SK-N-SH (cell line): ENCODE results near the gene LARGE2. TPM values are rescaled to one million over a fixed set of nuclear protein-coding genes. Genes with fewer than 3 reads are reported as not detected.

Source experiments
- CTCF ChIA-PET: fragments of 300-600, 350-600 bp; formaldehyde crosslinking; extraction: SDS; loops from one replicate; lab custom pipeline; 2021; lab: Yijun Ruan, JAX
- POLR2A ChIA-PET: fragments of 350-600 bp; sonication (Branson Sonifier 250); formaldehyde crosslinking; extraction: SDS; loops from one replicate; lab custom pipeline; 2020; ENCODE audit warnings: antibody characterized with exemption, inconsistent platforms; lab: Yijun Ruan, JAX
- DNase-seq: peaks from one replicate; pipeline ENCODE4 v3.0.0; 2012
- H2AFZ ChIP-seq: fragments of 200-600 bp; sonication (generic); 2 replicates; pipeline ENCODE4 v1.8.1; 2016; ENCODE audit warnings: antibody characterized with exemption, mild to moderate bottlenecking, low read depth
- H3F3A ChIP-seq: fragments of 200-600 bp; sonication (generic); replicated peaks from 2 replicates; pipeline ENCODE3; 2016; ENCODE audit warnings: antibody characterized with exemption, mild to moderate bottlenecking; ENCODE audit not compliant: insufficient read depth
- H3K27ac ChIP-seq, 2 experiments: fragments of 200-500 bp in 1 of 2; fragments of 200-600 bp in 1 of 2; sonication (Bioruptor generic) in 1 of 2; sonication (generic), shearing (Covaris generic) in 1 of 2; 2 replicates each; pipeline versions ENCODE4 v1.5.1 to v1.6.1; 2014 to 2016; ENCODE audit warnings: low read depth in 2 of 2, inconsistent platforms in 1 of 2, low read length in 1 of 2, mild to moderate bottlenecking in 1 of 2, mixed read lengths in 1 of 2
- H3K27me3 ChIP-seq: fragments of 200-600 bp; sonication (generic), shearing (Covaris generic); 2 replicates; pipeline ENCODE4 v1.6.1; 2016; ENCODE audit warnings: mixed run types; ENCODE audit not compliant: insufficient read depth
- H3K36me3 ChIP-seq, 2 experiments: fragments of 200-500 bp in 1 of 2; fragments of 200-600 bp in 1 of 2; sonication (Bioruptor generic) in 1 of 2; sonication (generic) in 1 of 2; replicated peaks in 1 of 2; 2 replicates each; pipeline versions ENCODE3 to v1.5.1; 2014 to 2016; ENCODE audit warnings: low read length in 1 of 2, mild to moderate bottlenecking in 1 of 2; ENCODE audit not compliant: insufficient read depth in 2 of 2, control insufficient read depth in 1 of 2
- H3K4me1 ChIP-seq, 2 experiments: fragments of 200-500 bp in 1 of 2; fragments of 200-600 bp in 1 of 2; sonication (Bioruptor generic) in 1 of 2; sonication (generic), shearing (Covaris generic) in 1 of 2; 2 replicates each; pipeline versions ENCODE4 v1.5.1 to v1.6.1; 2014 to 2016; ENCODE audit warnings: low read depth in 1 of 2, low read length in 1 of 2, mixed run types in 1 of 2; ENCODE audit not compliant: insufficient read depth in 2 of 2, control insufficient read depth in 1 of 2
- H3K4me2 ChIP-seq: fragments of 200-600 bp; sonication (generic), shearing (Covaris generic); 2 replicates; pipeline ENCODE4 v1.6.1; 2017; ENCODE audit warnings: mixed run types
- H3K4me3 ChIP-seq, 2 experiments: fragments of 200-500 bp in 1 of 2; fragments of 200-600 bp in 1 of 2; sonication (Bioruptor generic) in 1 of 2; sonication (generic), shearing (Covaris generic) in 1 of 2; 2 replicates each; pipeline versions ENCODE4 v1.5.1 to v1.8.1; 2014 to 2016; ENCODE audit warnings: low read depth in 2 of 2, inconsistent platforms in 1 of 2, low read length in 1 of 2, mild to moderate bottlenecking in 1 of 2, mixed read lengths in 1 of 2, moderate library complexity in 1 of 2
- H3K79me2 ChIP-seq: fragments of 200-600 bp; sonication (generic); 2 replicates; pipeline ENCODE4 v1.8.1; 2017; ENCODE audit warnings: mild to moderate bottlenecking; ENCODE audit not compliant: insufficient read depth
- H3K9ac ChIP-seq: fragments of 200-600 bp; sonication (generic); 2 replicates; pipeline ENCODE4 v1.6.1; 2017; ENCODE audit warnings: mixed run types
- H3K9me2 ChIP-seq: fragments of 200-600 bp; sonication (generic); 2 replicates; pipeline ENCODE4 v1.6.1; 2017; ENCODE audit warnings: mixed run types
- H3K9me3 ChIP-seq: fragments of 200-600 bp; sonication (generic); 2 replicates; pipeline ENCODE4 v1.6.1; 2017; ENCODE audit warnings: mixed run types, mild to moderate bottlenecking, moderate library complexity
- H4K20me1 ChIP-seq: fragments of 200-600 bp; sonication (generic); 2 replicates; pipeline ENCODE4 v1.6.1; 2017; ENCODE audit warnings: mild to moderate bottlenecking, mixed run types; ENCODE audit not compliant: insufficient read depth
- CHD2 ChIP-seq: fragments of 150-350 bp; IDR thresholded peaks from 2 replicates; pipeline ENCODE4 v1.6.1; 2018; ENCODE audit warnings: low read length; ENCODE audit not compliant: partially characterized antibody
- JUND ChIP-seq: IDR thresholded peaks from 2 replicates; pipeline ENCODE4 v1.4.0; 2012
- MAX ChIP-seq: IDR thresholded peaks from 2 replicates; pipeline ENCODE4 v1.4.0; 2012; ENCODE audit warnings: low read depth
- MEF2A ChIP-seq: IDR thresholded peaks from 2 replicates; pipeline ENCODE4 v1.4.0; 2012; ENCODE audit warnings: low read depth, borderline replicate concordance
- NFIC ChIP-seq: IDR thresholded peaks from 2 replicates; pipeline ENCODE4 v1.4.0; 2012; ENCODE audit warnings: borderline replicate concordance
- POLR2AphosphoS5 ChIP-seq: IDR thresholded peaks from 2 replicates; pipeline ENCODE4 v1.6.1; 2012; ENCODE audit warnings: low read depth, low read length
- REST ChIP-seq: IDR thresholded peaks from 2 replicates; pipeline ENCODE4 v1.6.1; 2012; ENCODE audit warnings: mild to moderate bottlenecking, low read depth, low read length, moderate library complexity
- RFX5 ChIP-seq: IDR thresholded peaks from 2 replicates; pipeline ENCODE4 v1.6.1; 2012; ENCODE audit warnings: mild to moderate bottlenecking, improper control_type of control experiment, low read length
- SMC3 ChIP-seq: IDR thresholded peaks from 2 replicates; pipeline ENCODE4 v1.6.1; 2012; ENCODE audit warnings: low read depth, low read length, improper control_type of control experiment
- TAF1 ChIP-seq: IDR thresholded peaks from 2 replicates; pipeline ENCODE4 v1.6.1; 2012; ENCODE audit warnings: low read depth, mild to moderate bottlenecking, low read length, moderate library complexity, borderline replicate concordance
- TCF12 ChIP-seq: IDR thresholded peaks from 2 replicates; pipeline ENCODE4 v1.4.0; 2012
- USF2 ChIP-seq: fragments of 150-350 bp; IDR thresholded peaks from 2 replicates; pipeline ENCODE4 v1.6.1; 2017; ENCODE audit warnings: antibody characterized with exemption, low read length, low read depth, borderline replicate concordance
- WGBS: methylation state at CpG from one replicate; pipeline ENCODE4 v1.1.6; 2017; ENCODE audit warnings: low lambda C conversion rate; 5-methylcytosine and 5-hydroxymethylcytosine counted together
- polyA plus RNA-seq, 3 experiments: library from polyadenylated mRNA; depleted of rRNA; stranded (reverse); fragments of >200 nt; gene quantifications; 2 replicates each; pipeline ENCODE4 v1.2.3, GENCODE V29; 2012
- TF ChIP-seq, protein P1 (sequence below): fragments of 150-350 bp; IDR thresholded peaks from 2 replicates; pipeline ENCODE4 v1.6.1; 2016; ENCODE audit warnings: mild to moderate bottlenecking, low read depth, low read length

The LARGE2 gene
- polyA plus RNA-seq, 1 of the 3 experiments (the other 2 are of a cell fraction), result 2.4 TPM

- CTCF ChIA-PET, result interaction anchor here (5.0 kb wide), 1 partner anchor 56 kb away, joined by 25 read pairs; no protein-coding TSS in a partner anchor
- Histone ChIP-seq H3K27ac (no peak overlapping the region), H3K4me2 (no peak overlapping the region), H3K9ac (no peak overlapping the region), H3K9me3 (no peaks in the 10 kb centered on the region), H4K20me1 (no peaks in the 10 kb centered on the region), H3K9me2 (no peaks in the 10 kb centered on the region), H3K27me3 (no peaks in the 10 kb centered on the region), H3F3A (no peaks in the 10 kb centered on the region), H3K4me1 (peaks cover 0 to 5% of the 10 kb centered on the region in 2 experiments; a peak in 1 of 4 replicates), H3K79me2 (no peaks in the 10 kb centered on the region), H3K4me3 (no peak overlapping the region), H3K36me3 (peaks cover 10% of the 10 kb centered on the region in 2 experiments), H2AFZ (no peak overlapping the region)
- WGBS, result 89% methylated on average over 12 of the region's 13 CpGs
- TF ChIP-seq POLR2AphosphoS5 (no peak), TCF12 (no peak), RFX5 (no peak), SMC3 (no peak), MAX (no peak), JUND (no peak), TAF1 (no peak), NFIC (no peak), MEF2A (no peak), REST (no peak), CHD2 (no peak), USF2 (no peak)
- TF ChIP-seq, protein P1, sequence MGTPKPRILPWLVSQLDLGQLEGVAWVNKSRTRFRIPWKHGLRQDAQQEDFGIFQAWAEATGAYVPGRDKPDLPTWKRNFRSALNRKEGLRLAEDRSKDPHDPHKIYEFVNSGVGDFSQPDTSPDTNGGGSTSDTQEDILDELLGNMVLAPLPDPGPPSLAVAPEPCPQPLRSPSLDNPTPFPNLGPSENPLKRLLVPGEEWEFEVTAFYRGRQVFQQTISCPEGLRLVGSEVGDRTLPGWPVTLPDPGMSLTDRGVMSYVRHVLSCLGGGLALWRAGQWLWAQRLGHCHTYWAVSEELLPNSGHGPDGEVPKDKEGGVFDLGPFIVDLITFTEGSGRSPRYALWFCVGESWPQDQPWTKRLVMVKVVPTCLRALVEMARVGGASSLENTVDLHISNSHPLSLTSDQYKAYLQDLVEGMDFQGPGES, result no peak
- no peak for DNase-seq
- POLR2A ChIA-PET, result no interaction called here
Measured at GRCh38 chr11:45928535-45929215, 6.2 kb downstream of the LARGE2 start.
